ENCODE measurements around the gene CTXND1.

Gene CTXND1

DNA sequence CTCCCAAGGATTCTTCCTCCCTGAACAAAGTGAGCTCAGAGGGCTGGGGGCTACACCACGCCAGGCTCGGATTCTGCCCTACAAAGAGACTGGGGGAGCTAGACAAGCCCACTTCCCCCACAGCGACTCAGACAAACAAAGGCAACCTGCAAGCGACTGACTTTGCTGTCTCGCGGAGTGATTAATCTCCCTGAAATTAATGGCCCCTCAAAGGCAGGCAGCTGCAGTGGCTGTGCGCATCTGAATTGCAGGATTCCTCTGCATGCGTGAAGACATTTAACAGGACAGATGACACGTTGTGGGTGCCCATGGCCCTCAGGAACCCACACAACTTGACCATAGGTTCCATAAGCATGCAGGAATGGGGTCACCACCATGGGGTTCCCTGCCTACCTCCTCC lies 18.4 kb downstream of the CTXND1 start:
- H3K27ac ChIP-seq = no peak overlapping the region
- H3K9me3 ChIP-seq = no peaks in the 10 kb centered on the region
- H3K4me3 ChIP-seq (ENCODE audit: low read depth in 1 of 2, low read length in 1 of 2) = no peak overlapping the region
- H3K27me3 ChIP-seq = peaks cover 50% of the 10 kb centered on the region
- no peaks in the 10 kb centered on the region for H3K4me1 ChIP-seq (ENCODE audit: control insufficient read depth in 1 of 2, insufficient read depth in 1 of 2, low read depth in 1 of 2, low read length in 1 of 2)
- no peaks in the 10 kb centered on the region for H3K36me3 ChIP-seq
- TF ChIP-seq CTCF (IDR thresholded peaks at IDR 0.05) = no peak

- Histone ChIP-seq H3K36me3 (no peaks in the 10 kb centered on the region), H3K27me3 (peaks cover 67% of the 10 kb centered on the region), H3K27ac (no peak overlapping the region), H3K4me1 (ENCODE audit: control insufficient read depth in 1 of 2, insufficient read depth in 1 of 2, low read depth in 1 of 2, low read length in 1 of 2) (peaks cover 0 to 6% of the 10 kb centered on the region in 2 experiments), H3K9me3 (no peaks in the 10 kb centered on the region), H3K4me3 (ENCODE audit: low read depth in 1 of 2, low read length in 1 of 2) (no peak overlapping the region)
- no peak for TF ChIP-seq CTCF (IDR thresholded peaks at IDR 0.05)
These were observed 20.6 kb downstream of the CTXND1 start for GRCh38 chr15:80231371-80231770.

DNA sequence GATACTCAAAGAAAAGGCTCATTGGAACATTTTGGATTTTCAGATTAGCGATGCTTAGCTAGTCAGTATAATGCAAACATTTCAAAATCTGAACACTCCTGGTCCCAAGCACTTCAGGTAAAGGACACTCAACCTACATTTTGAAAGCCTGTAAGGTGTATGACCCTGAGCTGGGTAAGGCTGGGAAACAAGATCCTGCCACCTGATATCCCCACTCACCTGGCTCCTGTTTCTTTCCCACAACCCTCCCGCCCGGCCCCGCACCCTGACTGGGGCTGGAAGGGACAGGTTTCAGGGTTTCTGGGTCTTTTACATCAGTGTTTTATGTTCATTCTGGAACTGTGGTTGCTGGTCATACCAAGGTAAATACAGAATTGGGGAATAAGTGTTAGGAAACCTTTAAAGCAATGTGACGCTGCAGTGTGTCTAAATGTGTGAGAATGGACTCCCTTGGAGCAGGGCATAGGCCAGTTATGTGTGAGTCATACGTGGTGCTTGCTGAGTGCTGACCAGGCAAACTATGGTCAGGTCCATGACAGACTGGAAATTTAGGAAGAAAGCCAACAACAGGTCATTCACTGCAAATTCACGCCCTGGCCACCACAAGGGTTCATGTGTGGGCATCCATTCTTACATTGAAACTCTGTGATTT lies 22.9 kb downstream of the CTXND1 start:
- H3K27ac ChIP-seq = no peak overlapping the region
- peaks cover 67% of the 10 kb centered on the region for H3K27me3 ChIP-seq
- no peaks in the 10 kb centered on the region for H3K9me3 ChIP-seq
- no peaks in the 10 kb centered on the region for H3K36me3 ChIP-seq
- H3K4me3 ChIP-seq (ENCODE audit: low read depth in 1 of 2, low read length in 1 of 2) = no peak overlapping the region
- peaks cover 0 to 6% of the 10 kb centered on the region in 2 experiments for H3K4me1 ChIP-seq (ENCODE audit: control insufficient read depth in 1 of 2, insufficient read depth in 1 of 2, low read depth in 1 of 2, low read length in 1 of 2)
- TF ChIP-seq CTCF (IDR thresholded peaks at IDR 0.05) = no peak

DNA sequence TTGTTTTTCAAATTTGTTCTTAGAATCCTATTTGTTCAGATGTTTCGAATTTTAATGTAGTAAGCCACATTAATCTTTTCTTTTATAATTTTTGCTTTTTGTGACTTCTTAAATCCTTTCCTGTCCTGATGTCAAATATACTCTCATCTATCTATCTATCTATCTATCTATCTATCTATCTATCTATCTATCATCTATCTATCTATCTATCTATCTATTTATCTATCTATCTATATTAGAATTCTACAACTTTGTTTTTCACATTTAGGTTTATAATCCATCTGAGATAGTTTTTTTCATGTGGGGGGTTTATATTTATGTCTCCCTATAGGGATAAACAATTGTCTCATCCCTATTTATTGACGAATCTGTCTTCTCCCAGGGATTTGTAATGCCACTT lies 32.1 kb downstream of the CTXND1 start:
- H3K27me3 ChIP-seq = peaks cover 46% of the 10 kb centered on the region
- H3K36me3 ChIP-seq = no peaks in the 10 kb centered on the region
- no peak overlapping the region for H3K27ac ChIP-seq
- H3K4me1 ChIP-seq (ENCODE audit: control insufficient read depth in 1 of 2, insufficient read depth in 1 of 2, low read depth in 1 of 2, low read length in 1 of 2) = no peaks in the 10 kb centered on the region
- H3K4me3 ChIP-seq (ENCODE audit: low read depth in 1 of 2, low read length in 1 of 2) = no peak overlapping the region
- no peak for TF ChIP-seq CTCF (IDR thresholded peaks at IDR 0.05)
- H3K9me3 ChIP-seq = no peaks in the 10 kb centered on the region

DNA sequence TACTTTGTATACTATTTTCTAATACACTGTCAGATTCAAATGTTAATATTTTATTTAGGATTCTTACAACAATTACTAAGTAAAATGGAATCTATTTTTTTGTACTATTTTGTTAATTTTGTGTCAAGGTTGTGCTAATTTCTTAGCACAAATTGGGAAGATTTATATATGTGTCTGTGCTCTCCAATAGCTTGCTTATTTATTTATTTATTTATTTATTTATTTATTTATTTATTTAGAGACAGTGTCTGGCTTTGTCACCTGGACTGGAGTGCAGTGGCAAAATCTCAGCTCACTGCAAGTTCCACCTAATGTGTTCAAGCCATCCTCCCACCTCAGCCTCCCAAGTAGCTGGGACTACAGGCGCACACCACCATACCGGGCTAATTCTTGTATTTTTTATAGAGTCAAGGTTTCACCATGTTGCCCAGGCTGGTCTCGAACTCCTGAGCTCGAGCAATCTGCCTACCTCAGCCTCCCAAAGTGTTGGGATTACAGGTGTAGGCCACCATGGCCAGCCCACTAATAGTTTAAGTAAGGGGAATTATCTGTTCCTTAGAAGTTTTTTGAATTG lies 34.6 kb downstream of the CTXND1 start:
- no peak for TF ChIP-seq CTCF (IDR thresholded peaks at IDR 0.05)
- Histone ChIP-seq H3K27me3 (peaks cover 50% of the 10 kb centered on the region), H3K4me1 (ENCODE audit: control insufficient read depth in 1 of 2, insufficient read depth in 1 of 2, low read depth in 1 of 2, low read length in 1 of 2) (no peaks in the 10 kb centered on the region), H3K4me3 (ENCODE audit: low read depth in 1 of 2, low read length in 1 of 2) (no peak overlapping the region), H3K27ac (no peak overlapping the region), H3K36me3 (no peaks in the 10 kb centered on the region), H3K9me3 (no peaks in the 10 kb centered on the region)
